ENCODE data around the gene COX6B2. TPM values are rescaled to one million over a fixed set of nuclear protein-coding genes. Genes with fewer than 3 reads are reported as not detected.

COX6B2 gene
- total and polyA plus RNA-seq, 2 of the 13 experiments (the other 11 are each of a cell fraction or from before 2014, with no cell fraction given), result 0.21 TPM; not detected in 1

- peak overlapping the region in 2 of 3 experiments; percentile 42 to 75; a peak in 3 of 6 replicates for H3K4me3 ChIP-seq (replicated peaks in 1 of 3; ENCODE audit: insufficient read depth in 1 of 3, low read depth in 2 of 3, low read length in 3 of 3)
- no peak overlapping the region for H2AFZ ChIP-seq (ENCODE audit: low read length)
- intact Hi-C loops (cut with micrococcal nuclease; ENCODE audit: unreplicated experiment) (no loop called here), in situ Hi-C loops (cut with HindIII; ENCODE audit: extremely low pct_ligation_motif_present, low pct_unique_long_range_greater_than_20kb) (loop anchor here (5.0 kb wide), 1 partner anchor 115 kb away; no protein-coding TSS in a partner anchor)
- H3K79me2 ChIP-seq (ENCODE audit: insufficient read depth, low read length), result no peaks in the 10 kb centered on the region
- H3K4me1 ChIP-seq (ENCODE audit: insufficient read depth, low read length), result peaks cover 29% of the 10 kb centered on the region
- no peaks in the 10 kb centered on the region for H3K9me3 ChIP-seq (ENCODE audit: low read length)
- no peak overlapping the region for H3K27ac ChIP-seq (ENCODE audit: extremely low read length, insufficient read depth, low read length)
- ChIA-PET POLR2A (interaction anchor here (1.0 to 2.2 kb wide), 9 partner anchors 10 to 116 kb away, joined by 3 to 13 read pairs (median 7); partner anchors contain the start of genes HSPBP1, PPP6R1 and UBE2S), CTCF (ENCODE audit: low intra/inter-chr PET ratio, low total read pairs) (interaction anchor here (1.2 to 1.8 kb wide), 2 partner anchors 37 to 116 kb away, joined by 3 to 9 read pairs; partner anchors contain the start of gene KMT5C)
- no peaks in the 10 kb centered on the region for H3K36me3 ChIP-seq (replicated peaks in 1 of 2; ENCODE audit: control insufficient read depth in 1 of 2, insufficient read depth in 2 of 2, low read length in 2 of 2)
- H4K20me1 ChIP-seq (ENCODE audit: insufficient read depth, low read length), result no peaks in the 10 kb centered on the region
- BruUV-seq (replicated peaks), result no TSS peak
- peaks cover 0 to 20% of the 10 kb centered on the region in 2 experiments; a peak in 2 of 5 replicates for H3K27me3 ChIP-seq (ENCODE audit: control insufficient read depth in 1 of 2, insufficient read depth in 2 of 2, low read length in 2 of 2)
- H3K9ac ChIP-seq (ENCODE audit: insufficient read depth, low read depth, low read length), result peak overlapping the region; percentile 23; the same call in 1 of the 2 replicates
- FAIRE-seq (no peak), ATAC-seq (no peak), DNase-seq (ENCODE audit: low spot score) (no peak)
- no peak for TF ChIP-seq NCOA5 (CRISPR knock-in tag; IDR thresholded peaks at IDR 0.05)
- no peak for TF ChIP-seq ZBTB39 (CRISPR knock-in tag; IDR thresholded peaks at IDR 0.05)
- WGBS (ENCODE audit: low lambda C conversion rate), result 42% methylated on average over 10 of the region's 12 CpGs
- H3K4me2 ChIP-seq (ENCODE audit: low read depth, low read length), result peak overlapping the region; percentile 96
Observed at GRCh38 chr19:55302318-55302703, 52.2 kb downstream of the COX6B2 start.

- no peaks in the 10 kb centered on the region for H3K9me3 ChIP-seq (ENCODE audit: low read length)
- H3K4me3 ChIP-seq (replicated peaks in 1 of 3; ENCODE audit: insufficient read depth in 1 of 3, low read depth in 2 of 3, low read length in 3 of 3), result peak overlapping the region; percentile 55 to 75 (median 72)
- DNase-seq (ENCODE audit: low spot score) (peak; percentile 68), FAIRE-seq (peak; percentile 69), ATAC-seq (peak; percentile 75)
- peak overlapping the region; percentile 96 for H3K4me2 ChIP-seq (ENCODE audit: low read depth, low read length)
- intact Hi-C loops (cut with micrococcal nuclease; ENCODE audit: unreplicated experiment), result loop anchor here (1.0 kb wide), 2 partner anchors 38 to 84 kb away; partner anchors contain the start of genes KMT5C and RPL28
- no peaks in the 10 kb centered on the region for H3K36me3 ChIP-seq (replicated peaks in 1 of 2; ENCODE audit: control insufficient read depth in 1 of 2, insufficient read depth in 2 of 2, low read length in 2 of 2)
- H3K4me1 ChIP-seq (ENCODE audit: insufficient read depth, low read length), result peaks cover 29% of the 10 kb centered on the region
- H4K20me1 ChIP-seq (ENCODE audit: insufficient read depth, low read length), result no peaks in the 10 kb centered on the region
- peak overlapping the region; percentile 50 for H3K9ac ChIP-seq (ENCODE audit: insufficient read depth, low read depth, low read length)
- 8% methylated on average over 16 of the region's 42 CpGs for WGBS (ENCODE audit: low lambda C conversion rate)
- ChIA-PET CTCF (ENCODE audit: low intra/inter-chr PET ratio, low total read pairs) (interaction anchor here (1.2 to 1.8 kb wide), 2 partner anchors 38 to 116 kb away, joined by 3 to 9 read pairs; partner anchors contain the start of gene KMT5C), POLR2A (interaction anchor here (0.6 to 2.2 kb wide), 14 partner anchors 10 to 119 kb away, joined by 3 to 15 read pairs (median 5); partner anchors contain the start of genes HSPBP1, KMT5C, PPP6R1 and UBE2S)
- peak overlapping the region; percentile 54 for H2AFZ ChIP-seq (ENCODE audit: low read length)
- H3K27ac ChIP-seq (ENCODE audit: extremely low read length, insufficient read depth, low read length), result no peak overlapping the region
- peaks cover 0 to 20% of the 10 kb centered on the region in 2 experiments; a peak in 2 of 5 replicates for H3K27me3 ChIP-seq (ENCODE audit: control insufficient read depth in 1 of 2, insufficient read depth in 2 of 2, low read length in 2 of 2)
- no peaks in the 10 kb centered on the region for H3K79me2 ChIP-seq (ENCODE audit: insufficient read depth, low read length)
- in situ Hi-C loops (cut with HindIII; ENCODE audit: extremely low pct_ligation_motif_present, low pct_unique_long_range_greater_than_20kb), result loop anchor here (5.0 kb wide), 1 partner anchor 116 kb away; no protein-coding TSS in a partner anchor
- BruUV-seq (replicated peaks), result no TSS peak
- TF ChIP-seq ATF7 (IDR thresholded peaks at IDR 0.05), result no peak
- TF ChIP-seq ATF7 (CRISPR knock-in tag; IDR thresholded peaks at IDR 0.05), result 0 out of 2 replicates have a peak, but pooled peaks have one; percentile 19
Observed at GRCh38 chr19:55301459-55302317, 52.8 kb downstream of the COX6B2 start.

Data from HepG2 (cell line).